ENCODE data around the gene SLC12A2. TPM values are rescaled to one million over a fixed set of nuclear protein-coding genes. Genes with fewer than 3 reads are reported as not detected.

Gene SLC12A2
- total RNA-seq, 1 donor from 2014 or later, result 24.6 TPM

GRCh38 chr5:128092144-128092543 is 8.6 kb downstream of the SLC12A2 start:
- Histone ChIP-seq H3K4me2 (no peak overlapping the region), H2AFZ (replicated peaks) (no peak overlapping the region), H4K20me1 (ENCODE audit: low read depth) (no peaks in the 10 kb centered on the region), H3K27me3 (no peaks in the 10 kb centered on the region), H3K4me3 (no peak overlapping the region), H3K9ac (no peak overlapping the region), H3K36me3 (peaks cover 9% of the 10 kb centered on the region), H3K79me2 (ENCODE audit: low read depth) (peaks cover 23% of the 10 kb centered on the region), H3K4me1 (no peaks in the 10 kb centered on the region), H3K27ac (no peak overlapping the region), H3F3A (ENCODE audit: low read depth) (no peaks in the 10 kb centered on the region), H3K9me3 (ENCODE audit: low read depth) (peaks cover 8% of the 10 kb centered on the region)
- H3K27me3 Mint-ChIP-seq (ENCODE audit: insufficient read depth, low read depth), result no peaks in the 10 kb centered on the region
- peaks cover 6% of the 10 kb centered on the region for H3K9me3 Mint-ChIP-seq
- TF ChIP-seq CTCF (IDR thresholded peaks at IDR 0.05) (no peak), EZH2 (IDR thresholded peaks at IDR 0.05) (no peak), EZH2phosphoT487 (IDR thresholded peaks at IDR 0.05) (no peak)
- peaks cover 6% of the 10 kb centered on the region for H3K4me1 Mint-ChIP-seq
- peaks cover 41% of the 10 kb centered on the region for H3K36me3 Mint-ChIP-seq
- DNase-seq (ENCODE audit: low spot score), result no peak
- no peak overlapping the region for H3K4me3 Mint-ChIP-seq
- H3K27ac Mint-ChIP-seq, result no peak overlapping the region

- H3K9ac ChIP-seq, result no peak overlapping the region
- H3K9me3 Mint-ChIP-seq, result peaks cover 16% of the 10 kb centered on the region
- H3K27me3 Mint-ChIP-seq (ENCODE audit: insufficient read depth, low read depth), result no peaks in the 10 kb centered on the region
- peaks cover 16% of the 10 kb centered on the region for H3K9me3 ChIP-seq (ENCODE audit: low read depth)
- no peak overlapping the region for H3K27ac ChIP-seq
- no peak overlapping the region for H2AFZ ChIP-seq (replicated peaks)
- H3F3A ChIP-seq (ENCODE audit: low read depth), result no peaks in the 10 kb centered on the region
- no peak for DNase-seq (ENCODE audit: low spot score)
- H3K36me3 Mint-ChIP-seq, result peaks cover 41% of the 10 kb centered on the region
- TF ChIP-seq EZH2 (IDR thresholded peaks at IDR 0.05), result no peak
- no peak for TF ChIP-seq CTCF (IDR thresholded peaks at IDR 0.05)
- TF ChIP-seq EZH2phosphoT487 (IDR thresholded peaks at IDR 0.05), result no peak
- no peak overlapping the region for H3K4me3 ChIP-seq
- H3K36me3 ChIP-seq, result peaks cover 13% of the 10 kb centered on the region
- peaks cover 30% of the 10 kb centered on the region for H3K79me2 ChIP-seq (ENCODE audit: low read depth)
- H3K4me1 Mint-ChIP-seq, result no peaks in the 10 kb centered on the region
- H3K4me2 ChIP-seq, result no peak overlapping the region
- no peak overlapping the region for H3K4me3 Mint-ChIP-seq
- H3K4me1 ChIP-seq, result no peaks in the 10 kb centered on the region
- no peaks in the 10 kb centered on the region for H4K20me1 ChIP-seq (ENCODE audit: low read depth)
- no peak overlapping the region for H3K27ac Mint-ChIP-seq
- no peaks in the 10 kb centered on the region for H3K27me3 ChIP-seq
Measured at GRCh38 chr5:128093368-128093767, 9.8 kb downstream of the SLC12A2 start.

GRCh38 chr5:128097224-128097623 is 13.7 kb downstream of the SLC12A2 start:
- no peak overlapping the region for H3K27ac Mint-ChIP-seq
- Histone ChIP-seq H3K4me1 (no peaks in the 10 kb centered on the region), H3K9me3 (ENCODE audit: low read depth) (peaks cover 16% of the 10 kb centered on the region), H3F3A (ENCODE audit: low read depth) (no peaks in the 10 kb centered on the region), H3K27me3 (no peaks in the 10 kb centered on the region), H3K36me3 (peaks cover 13% of the 10 kb centered on the region), H3K4me3 (no peak overlapping the region), H3K27ac (no peak overlapping the region), H3K79me2 (ENCODE audit: low read depth) (peaks cover 40% of the 10 kb centered on the region), H2AFZ (replicated peaks) (no peak overlapping the region), H4K20me1 (ENCODE audit: low read depth) (no peaks in the 10 kb centered on the region), H3K4me2 (no peak overlapping the region), H3K9ac (no peak overlapping the region)
- no peak for DNase-seq (ENCODE audit: low spot score)
- H3K4me1 Mint-ChIP-seq, result no peaks in the 10 kb centered on the region
- no peaks in the 10 kb centered on the region for H3K27me3 Mint-ChIP-seq (ENCODE audit: insufficient read depth, low read depth)
- TF ChIP-seq EZH2 (IDR thresholded peaks at IDR 0.05) (no peak), EZH2phosphoT487 (IDR thresholded peaks at IDR 0.05) (no peak), CTCF (IDR thresholded peaks at IDR 0.05) (no peak)
- H3K9me3 Mint-ChIP-seq, result peaks cover 23% of the 10 kb centered on the region
- peaks cover 37% of the 10 kb centered on the region for H3K36me3 Mint-ChIP-seq
- no peak overlapping the region for H3K4me3 Mint-ChIP-seq

Data from neural progenitor cell (in vitro differentiated cells).